Activated B cell treated with CpG ODN at 0.5 μM for 24 hours (primary cell): ENCODE results near the gene SLC10A2. TPM values are rescaled to one million over a fixed set of nuclear protein-coding genes. Genes with fewer than 3 reads are reported as not detected.

Experiments
- ATAC-seq: fragments of 200-7000 bp; cut with Tn5 transposase; one replicate; pipeline ENCODE4 v1.10.0; 2021; ENCODE audit warnings: low read depth, mild to moderate bottlenecking, moderate library complexity
- CTCF ChIA-PET: fragments of 350-600 bp; sonication (Branson Sonifier 250); formaldehyde crosslinking; loops from one replicate; lab custom pipeline; 2021; ENCODE audit warnings: antibody characterized with exemption; lab: Charles Lee
- POLR2A ChIA-PET: fragments of 350-600 bp; sonication (Branson Sonifier 250); formaldehyde crosslinking; loops from one replicate; lab custom pipeline; 2021; ENCODE audit warnings: antibody characterized with exemption; lab: Charles Lee
- DNase-seq: peaks from one replicate; pipeline ENCODE4 v3.0.0; 2022
- H3K27ac Mint-ChIP-seq: one replicate; pipeline ENCODE4 v1.8.0; 2020; ENCODE audit warnings: mixed read lengths
- H3K27me3 Mint-ChIP-seq: one replicate; pipeline ENCODE4 v1.8.0; 2021; ENCODE audit warnings: mixed read lengths
- H3K36me3 Mint-ChIP-seq: one replicate; pipeline ENCODE4 v1.8.0; 2021; ENCODE audit warnings: low read depth, mixed read lengths
- H3K4me1 Mint-ChIP-seq: one replicate; pipeline ENCODE4 v1.8.0; 2021; ENCODE audit warnings: mixed read lengths
- H3K4me3 Mint-ChIP-seq: one replicate; pipeline ENCODE4 v1.8.0; 2020; ENCODE audit warnings: mild to moderate bottlenecking, mixed read lengths
- H3K9me3 Mint-ChIP-seq: one replicate; pipeline ENCODE4 v1.8.0; 2020; ENCODE audit warnings: mixed read lengths
- intact Hi-C: fragments of 100-400 bp; cut with micrococcal nuclease; formaldehyde crosslinking; loops from one replicate; pipeline ENCODE4 v1.15.1; 2024
- total RNA-seq: library from RNA; stranded (reverse); gene quantifications from 2 replicates; pipeline ENCODE4 v1.2.3, GENCODE V29; 2022
- TF ChIP-seq, protein P1 (sequence below): fragments of 200-600 bp; IDR thresholded peaks from one replicate; pipeline ENCODE4 v1.8.0; 2022; ENCODE audit warnings: antibody characterized with exemption, mild to moderate bottlenecking

SLC10A2 gene
- total RNA-seq, 1 donor from 2014 or later, result not detected

DNA sequence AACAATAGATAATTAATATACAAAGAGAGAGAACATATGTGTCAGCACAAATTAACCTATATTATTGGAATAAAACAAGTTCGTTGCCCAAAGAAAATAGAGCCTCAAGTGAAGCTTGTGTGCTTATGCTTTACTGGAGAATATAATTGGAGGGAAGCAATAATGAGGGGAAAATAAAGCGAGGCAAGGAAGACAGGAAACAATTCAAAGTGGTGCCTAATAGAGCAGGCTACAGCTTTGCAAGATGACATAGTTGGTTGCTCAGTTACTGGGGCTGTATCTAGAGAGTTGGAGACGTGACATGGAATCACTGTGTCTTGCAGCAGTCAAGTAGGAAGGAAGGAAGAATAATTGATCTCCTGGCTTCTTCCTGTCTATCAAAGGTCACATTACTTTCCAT is 21.1 kb upstream of the SLC10A2 start:
- H3K4me3 Mint-ChIP-seq, result no peak overlapping the region
- no peaks in the 10 kb centered on the region for H3K36me3 Mint-ChIP-seq
- H3K9me3 Mint-ChIP-seq, result peaks cover 7% of the 10 kb centered on the region
- TF ChIP-seq, protein P1, sequence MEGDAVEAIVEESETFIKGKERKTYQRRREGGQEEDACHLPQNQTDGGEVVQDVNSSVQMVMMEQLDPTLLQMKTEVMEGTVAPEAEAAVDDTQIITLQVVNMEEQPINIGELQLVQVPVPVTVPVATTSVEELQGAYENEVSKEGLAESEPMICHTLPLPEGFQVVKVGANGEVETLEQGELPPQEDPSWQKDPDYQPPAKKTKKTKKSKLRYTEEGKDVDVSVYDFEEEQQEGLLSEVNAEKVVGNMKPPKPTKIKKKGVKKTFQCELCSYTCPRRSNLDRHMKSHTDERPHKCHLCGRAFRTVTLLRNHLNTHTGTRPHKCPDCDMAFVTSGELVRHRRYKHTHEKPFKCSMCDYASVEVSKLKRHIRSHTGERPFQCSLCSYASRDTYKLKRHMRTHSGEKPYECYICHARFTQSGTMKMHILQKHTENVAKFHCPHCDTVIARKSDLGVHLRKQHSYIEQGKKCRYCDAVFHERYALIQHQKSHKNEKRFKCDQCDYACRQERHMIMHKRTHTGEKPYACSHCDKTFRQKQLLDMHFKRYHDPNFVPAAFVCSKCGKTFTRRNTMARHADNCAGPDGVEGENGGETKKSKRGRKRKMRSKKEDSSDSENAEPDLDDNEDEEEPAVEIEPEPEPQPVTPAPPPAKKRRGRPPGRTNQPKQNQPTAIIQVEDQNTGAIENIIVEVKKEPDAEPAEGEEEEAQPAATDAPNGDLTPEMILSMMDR, result no peak
- no peak overlapping the region for H3K27ac Mint-ChIP-seq
- intact Hi-C loops, result no loop called here
- no peak for ATAC-seq
- no peaks in the 10 kb centered on the region for H3K27me3 Mint-ChIP-seq
- no peak for DNase-seq
- CTCF ChIA-PET, result no interaction called here
- H3K4me1 Mint-ChIP-seq, result no peaks in the 10 kb centered on the region
- POLR2A ChIA-PET, result no interaction called here

DNA sequence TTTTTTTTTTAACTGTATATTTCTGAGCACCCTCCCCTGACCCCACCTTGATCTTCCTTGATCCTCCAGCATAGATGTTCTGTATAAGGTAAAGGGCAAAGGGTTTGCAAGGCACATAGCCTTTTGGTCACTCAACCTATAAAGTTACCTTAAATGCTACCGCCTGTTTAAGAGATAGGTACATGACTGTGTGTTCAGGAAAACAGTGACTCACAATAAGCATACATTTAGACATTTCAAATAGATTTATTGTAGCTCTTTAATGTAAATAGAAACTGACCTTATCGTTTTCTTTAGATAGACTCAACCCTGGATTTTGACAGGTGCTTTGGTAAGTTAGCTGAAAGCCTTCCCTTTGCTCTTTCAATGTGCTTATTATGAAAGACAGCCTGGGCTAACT is 15.2 kb upstream of the SLC10A2 start:
- no peak for ATAC-seq
- POLR2A ChIA-PET, result no interaction called here
- CTCF ChIA-PET, result no interaction called here
- TF ChIP-seq, protein P1, result no peak
- DNase-seq, result no peak
- Mint-ChIP-seq H3K9me3 (no peaks in the 10 kb centered on the region), H3K27ac (no peak overlapping the region), H3K4me1 (peaks cover 14% of the 10 kb centered on the region), H3K27me3 (no peaks in the 10 kb centered on the region), H3K36me3 (no peaks in the 10 kb centered on the region), H3K4me3 (no peak overlapping the region)
- intact Hi-C loops, result no loop called here

DNA sequence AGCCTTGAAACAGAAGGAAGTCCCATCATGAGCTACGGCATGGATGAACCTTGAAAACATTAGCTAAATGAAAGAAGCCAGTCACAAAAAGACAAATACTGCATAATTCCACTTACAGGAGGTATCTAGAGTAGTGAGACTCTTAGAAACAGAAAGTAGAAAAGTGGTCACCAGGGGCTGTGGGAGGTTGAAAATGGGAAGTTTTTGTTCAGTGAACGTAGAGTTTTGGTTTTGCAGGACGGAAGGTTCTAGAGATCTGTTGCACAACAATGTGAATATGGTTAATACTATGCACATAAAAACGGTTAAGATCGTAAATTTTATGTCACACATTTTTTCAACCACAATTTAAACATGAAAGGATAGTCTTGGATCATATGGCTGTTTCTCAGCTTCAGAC is 11.9 kb upstream of the SLC10A2 start:
- H3K9me3 Mint-ChIP-seq, result no peaks in the 10 kb centered on the region
- POLR2A ChIA-PET, result no interaction called here

DNA sequence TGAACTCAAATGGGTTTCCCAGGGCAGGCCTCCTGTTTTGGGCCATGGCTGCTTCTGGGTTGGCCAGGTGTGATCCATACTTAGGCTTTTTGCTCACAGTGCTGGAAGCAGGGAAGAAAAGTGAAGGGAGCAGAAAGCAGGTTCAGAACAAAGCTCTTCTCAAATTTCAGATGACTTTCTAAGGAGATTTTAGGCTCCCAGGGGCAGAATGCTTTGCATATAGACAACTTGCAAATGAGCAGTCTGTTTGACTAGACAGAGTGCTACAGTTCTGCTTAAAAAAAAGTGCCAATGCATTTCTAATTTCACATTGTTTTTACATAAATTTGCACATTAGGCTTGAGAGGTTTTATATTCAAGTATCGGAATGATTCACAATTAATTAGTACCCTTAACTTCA is 2.6 kb upstream of the SLC10A2 start:
- POLR2A ChIA-PET, result no interaction called here
- CTCF ChIA-PET, result no interaction called here
- no peak for ATAC-seq
- TF ChIP-seq, protein P1, result no peak
- intact Hi-C loops, result no loop called here
- Mint-ChIP-seq H3K4me3 (no peak overlapping the region), H3K27ac (no peak overlapping the region), H3K36me3 (no peaks in the 10 kb centered on the region), H3K27me3 (no peaks in the 10 kb centered on the region), H3K4me1 (peaks cover 12% of the 10 kb centered on the region), H3K9me3 (no peaks in the 10 kb centered on the region)
- no peak for DNase-seq

More for the DNA sequence above, 11.9 kb upstream of the SLC10A2 start:
- peaks cover 14% of the 10 kb centered on the region for H3K4me1 Mint-ChIP-seq
- CTCF ChIA-PET, result no interaction called here
- intact Hi-C loops, result no loop called here
- no peak for DNase-seq
- no peaks in the 10 kb centered on the region for H3K27me3 Mint-ChIP-seq
- H3K36me3 Mint-ChIP-seq, result no peaks in the 10 kb centered on the region
- TF ChIP-seq, protein P1, result no peak
- no peak for ATAC-seq
- H3K27ac Mint-ChIP-seq, result no peak overlapping the region
- H3K4me3 Mint-ChIP-seq, result peak overlapping the region; percentile 25

DNA sequence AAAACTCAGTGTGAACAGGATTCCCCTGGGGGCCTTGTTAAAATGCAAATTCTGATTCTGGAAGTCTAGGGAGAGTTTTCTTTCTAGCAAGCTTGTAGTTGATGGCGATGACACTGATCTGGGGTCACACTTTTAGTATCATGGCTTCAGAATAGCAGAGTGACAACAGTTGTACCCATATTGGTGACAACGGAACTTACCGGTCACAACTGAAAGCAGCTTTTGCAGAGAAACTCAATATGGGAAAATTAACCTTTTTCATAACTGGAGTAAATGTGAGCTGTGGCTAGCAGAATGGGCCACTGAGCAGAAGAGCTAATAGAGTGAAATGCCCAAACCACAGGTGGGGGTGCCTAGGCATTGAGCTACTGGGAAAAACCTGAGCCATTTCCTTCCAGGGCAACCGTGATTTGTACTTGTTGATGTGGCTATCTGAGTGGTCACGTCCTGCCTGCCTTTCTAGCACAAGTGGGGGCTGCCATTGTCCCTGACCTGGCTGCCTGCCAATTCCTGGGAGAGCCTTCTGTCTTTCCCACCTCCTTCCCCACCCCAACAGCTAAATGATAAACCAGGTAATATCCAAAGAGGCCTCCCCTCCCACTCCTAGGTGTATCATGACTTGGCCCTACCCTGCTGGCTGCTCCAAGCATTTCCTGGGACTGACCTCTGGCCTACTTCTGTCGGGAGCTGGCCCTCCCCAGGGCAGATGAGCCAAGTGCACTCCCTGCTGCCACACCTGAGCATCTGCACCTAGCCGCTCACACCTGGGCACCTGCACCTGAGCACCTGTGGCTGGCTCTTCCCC is 1.7 kb upstream of the SLC10A2 start:
- POLR2A ChIA-PET, result no interaction called here
- Mint-ChIP-seq H3K27ac (no peak overlapping the region), H3K4me1 (peaks cover 12% of the 10 kb centered on the region), H3K36me3 (no peaks in the 10 kb centered on the region), H3K27me3 (no peaks in the 10 kb centered on the region), H3K4me3 (no peak overlapping the region), H3K9me3 (no peaks in the 10 kb centered on the region)
- TF ChIP-seq, protein P1, result no peak
- CTCF ChIA-PET, result no interaction called here
- ATAC-seq (no peak), DNase-seq (no peak)
- intact Hi-C loops, result no loop called here
